HL-60/S4 (cell line): ENCODE results near the gene NDUFB6.
"Not testable (repeated sequence)": the region's sequence is repeated elsewhere in the genome, so short reads cannot be mapped to it uniquely, and the experiment has no call there.

Source experiments
- in situ Hi-C: fragments of 300-500 bp; cut with MboI; formaldehyde crosslinking; loops from 2 replicates; pipeline ENCODE4 v1.14.3; 2022; ENCODE audit warnings: low sequenced_read_pairs

NDUFB6 gene

DNA sequence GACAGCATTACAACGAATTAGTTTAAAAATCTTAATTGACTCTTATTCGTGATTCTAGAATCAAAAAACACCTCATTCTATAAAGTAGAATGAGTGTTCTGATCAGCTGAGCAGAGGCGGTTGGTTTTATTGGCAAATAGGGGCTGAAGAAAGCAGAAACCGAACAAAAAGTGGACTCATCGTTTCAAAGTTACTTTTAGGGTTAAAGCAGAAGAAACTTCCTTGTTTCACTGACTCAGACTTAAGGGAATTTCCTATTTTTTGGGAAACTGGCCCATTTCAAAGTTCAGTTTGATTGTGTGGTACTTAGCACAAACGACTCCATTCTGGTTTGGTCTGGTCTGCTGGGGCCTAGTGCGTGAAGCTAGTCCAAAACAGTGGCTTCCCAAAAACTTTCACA lies 862 bp upstream of the NDUFB6 start:
- in situ Hi-C loops, result loop anchor here (10.0 to 25.0 kb wide), 2 partner anchors 189 to 663 kb away; partner anchors contain the start of genes ACO1 and SPINK4

DNA sequence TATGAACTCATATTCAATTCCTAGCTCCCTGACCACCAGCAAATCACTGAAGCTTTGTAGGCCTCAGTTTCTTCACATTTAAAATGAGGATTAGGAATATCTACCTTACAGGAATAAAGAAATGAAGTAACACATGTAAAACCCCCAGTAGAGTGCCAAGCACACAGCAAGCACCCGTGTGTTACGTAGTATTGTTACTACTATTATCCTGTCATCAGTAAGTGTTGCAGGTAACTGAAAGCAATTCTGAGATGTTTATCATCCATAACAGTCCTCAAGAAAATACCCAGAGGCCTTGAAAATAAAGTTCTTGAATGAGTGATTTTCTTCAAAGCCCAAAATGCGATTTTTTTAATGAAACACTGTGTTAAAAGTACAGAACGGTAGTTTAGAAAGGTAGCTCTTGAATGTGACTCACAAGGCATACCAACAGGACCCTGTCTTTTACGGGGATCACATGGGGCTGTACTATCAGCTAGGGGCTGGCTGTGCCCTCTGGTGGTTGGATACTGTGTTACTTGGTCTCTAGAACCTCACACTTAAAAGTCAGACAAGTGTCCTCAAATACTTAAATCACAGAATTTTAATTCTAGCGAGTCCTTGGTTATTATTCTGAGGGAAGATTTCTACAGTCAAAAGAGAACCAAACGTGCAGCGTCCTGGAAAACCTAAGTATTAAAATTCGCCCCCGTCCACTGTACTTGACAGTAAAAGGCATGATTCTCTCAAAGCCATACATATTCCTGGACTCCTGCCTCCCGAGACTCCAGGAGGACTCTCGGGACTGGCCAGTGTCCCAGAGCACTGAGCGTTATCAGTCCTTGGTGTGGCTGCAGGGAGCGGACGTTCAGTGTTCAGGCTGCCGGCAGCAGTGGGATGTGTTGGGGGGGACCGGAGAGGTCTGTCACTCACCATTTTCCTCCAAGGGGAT lies 725 bp downstream of the NDUFB6 start:
- in situ Hi-C loops, result loop anchor here (10.0 to 25.0 kb wide), 2 partner anchors 187 to 665 kb away; partner anchors contain the start of genes ACO1 and SPINK4

DNA sequence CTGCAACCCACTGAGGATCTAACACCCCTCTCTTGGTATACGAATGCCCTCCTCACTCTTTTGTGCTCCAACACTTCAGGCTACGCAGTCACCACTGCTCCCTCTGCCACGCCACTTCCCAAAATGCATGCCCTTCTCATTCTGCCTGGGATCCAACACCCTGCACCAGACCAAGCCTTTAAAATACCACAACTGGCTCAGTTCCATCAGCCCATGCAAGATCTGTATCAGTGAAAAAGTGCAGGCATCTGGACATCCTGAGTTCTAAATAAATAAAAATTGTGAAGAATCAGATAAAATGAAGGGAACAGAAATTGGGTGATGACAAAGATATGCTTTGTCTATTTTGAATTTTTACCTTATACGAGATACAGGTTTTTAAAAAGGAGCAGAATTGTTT lies 2.7 kb downstream of the NDUFB6 start:
- in situ Hi-C loops, result loop anchor here (10.0 to 25.0 kb wide), 2 partner anchors 185 to 667 kb away; partner anchors contain the start of genes ACO1 and SPINK4

DNA sequence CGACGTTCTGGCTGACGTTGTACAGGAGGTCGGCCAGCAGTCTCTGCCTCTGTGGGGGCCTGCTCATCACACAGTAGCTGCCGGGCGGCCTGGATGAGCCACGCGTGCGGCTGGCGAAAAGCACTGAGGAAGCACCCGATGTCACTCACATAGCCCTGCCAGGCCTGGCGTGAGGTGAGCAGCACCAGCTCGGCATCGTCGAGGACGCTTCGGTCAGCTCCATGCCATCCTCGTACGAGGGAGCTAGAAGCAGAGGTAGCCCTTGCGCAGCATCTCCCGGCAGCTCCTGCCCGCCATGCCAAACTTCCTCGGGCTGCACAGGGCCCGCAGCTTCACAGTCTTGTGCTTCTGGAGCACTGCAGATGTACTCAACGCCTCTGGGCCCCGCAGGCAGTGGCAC lies 6.2 kb downstream of the NDUFB6 start:
- in situ Hi-C loops, result loop anchor here (25.0 kb wide), 1 partner anchor 671 kb away; the partner anchor contains the start of gene SPINK4

DNA sequence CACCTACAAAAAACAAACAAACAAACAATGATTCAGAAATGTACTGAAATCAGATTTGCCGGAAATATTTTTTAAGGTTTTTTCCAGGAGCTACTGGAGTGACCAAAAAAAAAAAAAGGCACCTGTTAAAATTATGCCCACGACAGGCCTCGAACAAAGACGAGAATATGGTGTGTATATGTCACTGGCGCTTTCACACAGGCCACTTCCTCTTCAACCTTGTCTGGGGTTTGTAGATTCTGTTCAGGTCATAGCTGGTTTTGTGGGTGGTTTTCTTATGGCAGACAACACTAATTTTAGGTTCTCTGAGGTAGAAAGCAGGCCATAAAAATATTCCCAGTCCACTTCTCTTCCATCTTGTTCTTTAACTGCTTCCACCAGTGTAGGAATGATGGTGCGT lies 7.0 kb downstream of the NDUFB6 start:
- in situ Hi-C loops, result loop anchor here (25.0 kb wide), 1 partner anchor 671 kb away; the partner anchor contains the start of gene SPINK4

- in situ Hi-C loops, result loop anchor here (25.0 kb wide), 1 partner anchor 679 kb away; the partner anchor contains the start of gene SPINK4
These were observed 14.5 kb downstream of the NDUFB6 start for GRCh38 chr9:32558408-32558934.

GRCh38 chr9:32554591-32554990 lies 18.4 kb downstream of the NDUFB6 start:
- in situ Hi-C loops, result loop anchor here (25.0 kb wide), 1 partner anchor 683 kb away; the partner anchor contains the start of gene SPINK4

DNA sequence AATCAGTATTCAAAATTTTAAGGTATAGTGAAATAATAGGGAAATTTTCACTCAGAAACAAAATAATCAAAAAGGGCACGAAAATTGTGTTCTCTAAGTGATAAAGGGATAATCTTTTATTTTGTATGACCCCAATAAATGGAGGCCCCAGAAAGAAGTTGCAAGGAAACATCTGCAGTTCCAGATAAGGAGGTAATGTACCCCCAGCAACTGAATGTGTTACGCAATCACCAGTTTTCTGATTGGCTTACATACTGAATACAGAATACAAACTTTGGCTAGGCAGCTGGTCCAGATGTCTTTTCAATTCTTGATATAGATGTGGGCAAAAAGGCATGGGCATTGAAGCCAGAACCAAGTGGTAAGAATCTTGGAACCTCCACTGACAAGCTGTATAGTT lies 18.9 kb downstream of the NDUFB6 start:
- in situ Hi-C loops, result loop anchor here (25.0 kb wide), 1 partner anchor 683 kb away; the partner anchor contains the start of gene SPINK4

DNA sequence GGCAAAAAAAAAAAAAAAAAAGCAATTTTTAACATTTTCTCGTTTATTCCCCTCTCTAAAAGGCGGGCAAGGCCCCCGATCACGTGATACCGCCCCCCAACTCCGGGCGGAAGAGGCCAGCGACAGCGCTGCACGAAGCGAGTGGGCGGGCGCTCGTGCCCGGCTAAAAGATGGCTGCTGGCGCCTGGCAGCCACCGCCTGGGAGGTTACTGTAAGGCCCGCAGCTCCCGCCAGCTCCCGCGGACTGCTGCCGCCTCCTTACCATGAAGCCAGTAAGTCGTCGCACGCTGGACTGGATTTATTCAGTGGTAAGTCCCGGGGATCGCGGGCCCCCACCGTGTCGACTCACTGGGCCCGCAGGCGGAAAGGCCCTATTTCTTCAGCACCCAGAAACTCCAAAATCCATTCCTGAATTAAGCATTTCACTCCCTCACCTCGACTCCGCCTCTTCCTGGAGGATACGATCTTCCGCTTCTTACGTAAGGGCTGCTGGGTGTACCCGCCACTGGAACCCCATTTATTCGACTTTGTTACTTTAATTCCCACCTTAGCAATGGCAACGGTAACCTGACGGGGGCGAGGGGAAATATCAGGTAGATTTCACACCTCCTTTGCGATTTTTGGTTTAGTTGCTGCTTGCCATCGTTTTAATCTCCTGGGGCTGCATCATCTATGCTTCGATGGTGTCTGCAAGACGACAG lies 20.6 kb downstream of the NDUFB6 start, which contains the start of the genes SMIM27 and TOPORS:
Gene SMIM27 (plus strand): TSS at position 156 of the 701 bp plus-strand sequence. CDS start 108 bp downstream, at position 264.
Gene TOPORS (minus strand): TSS at position 415 of the 701 bp plus-strand sequence. CDS start 150 bp downstream, at position 265.
- in situ Hi-C loops, result loop anchor here (25.0 kb wide), 1 partner anchor 685 kb away; the partner anchor contains the start of gene SPINK4

- in situ Hi-C loops, result loop anchor here (25.0 kb wide), 1 partner anchor 686 kb away; the partner anchor contains the start of gene SPINK4
These were observed 21.5 kb downstream of the NDUFB6 start for GRCh38 chr9:32551276-32552051.

GRCh38 chr9:32550562-32551275 lies 22.2 kb downstream of the NDUFB6 start:
- in situ Hi-C loops, result loop anchor here (25.0 kb wide), 1 partner anchor 687 kb away; the partner anchor contains the start of gene SPINK4

DNA sequence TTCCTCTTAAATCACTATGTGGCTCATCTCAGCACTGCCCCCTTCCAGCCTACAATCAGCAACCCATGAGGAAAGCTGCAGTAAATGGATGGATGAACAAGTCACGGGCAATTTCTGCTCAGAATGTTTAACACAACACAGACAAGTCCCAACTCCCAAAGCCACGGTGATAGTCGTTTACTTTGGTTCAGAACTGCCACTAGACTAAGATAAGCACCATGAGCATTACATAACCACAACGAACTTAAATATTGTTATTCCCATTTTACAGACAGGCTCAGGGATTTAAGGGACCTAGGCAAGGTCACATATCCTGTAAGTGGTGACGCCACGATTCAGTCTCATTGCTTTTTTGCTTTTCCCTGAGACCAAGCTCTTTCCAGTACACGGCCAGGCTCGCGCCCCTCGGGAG lies 22.8 kb downstream of the NDUFB6 start:
- in situ Hi-C loops, result loop anchor here (25.0 kb wide), 1 partner anchor 687 kb away; the partner anchor contains the start of gene SPINK4

- in situ Hi-C loops, result not testable (repeated sequence)
These were observed 24.7 kb downstream of the NDUFB6 start for GRCh38 chr9:32548213-32548612.

DNA sequence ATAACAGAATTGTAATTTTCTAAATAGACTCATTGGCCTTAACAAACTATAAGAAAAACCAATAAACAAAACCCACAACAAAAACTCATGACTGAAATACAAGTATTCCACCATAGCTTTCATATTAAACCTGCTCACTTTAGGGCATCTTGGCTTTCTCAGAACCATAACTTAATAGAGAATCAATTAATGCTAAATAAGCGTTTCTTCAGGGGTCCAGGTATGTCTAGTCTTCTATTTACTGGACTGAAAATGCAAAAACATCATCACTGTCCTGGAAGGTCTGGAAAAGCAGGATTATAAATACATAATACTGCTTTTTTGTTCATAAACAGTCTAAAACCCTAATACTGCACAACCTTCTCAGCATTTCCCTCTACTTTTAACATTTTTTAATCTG lies 27.1 kb downstream of the NDUFB6 start:
- in situ Hi-C loops, result no loop called here

DNA sequence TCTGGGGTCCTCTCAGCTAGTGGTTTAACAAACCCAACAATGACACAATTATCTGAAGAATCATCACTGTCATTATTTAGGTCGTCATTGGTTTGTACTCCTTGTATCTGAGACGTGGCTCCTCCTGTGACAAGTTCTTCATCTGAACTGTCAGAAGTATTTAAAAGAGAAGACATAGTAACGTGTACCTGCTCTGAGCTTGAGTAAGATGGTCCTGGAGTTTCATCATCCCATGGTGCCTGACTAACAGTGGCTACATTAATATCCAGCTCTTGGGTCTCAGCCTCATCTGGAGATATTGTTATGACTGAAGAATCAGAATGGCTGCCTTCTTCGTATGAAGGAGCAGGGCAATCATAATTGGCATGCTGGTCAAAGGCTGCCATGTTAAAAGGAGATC lies 29.9 kb downstream of the NDUFB6 start:
- in situ Hi-C loops, result no loop called here

- in situ Hi-C loops, result no loop called here
These were observed 39.1 kb downstream of the NDUFB6 start for GRCh38 chr9:32533816-32534215.

DNA sequence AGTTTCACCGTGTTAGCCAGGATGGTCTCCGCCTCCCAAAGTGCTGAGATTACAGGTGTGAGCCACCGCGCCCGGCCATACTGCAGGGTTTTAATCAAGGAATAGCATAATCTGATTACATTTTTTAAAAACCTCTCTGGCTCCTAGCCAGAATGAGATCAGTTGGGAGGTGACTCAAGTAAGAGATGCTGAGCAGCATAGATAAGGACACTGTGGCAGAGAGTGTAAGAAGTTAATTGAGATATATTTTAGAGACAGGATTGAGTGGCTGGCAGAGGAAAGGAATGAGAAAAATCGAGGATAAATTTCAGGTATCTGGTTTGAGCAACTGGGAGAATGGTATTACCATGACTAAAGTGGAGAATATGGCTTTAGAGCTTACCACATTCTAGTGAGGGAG lies 39.6 kb downstream of the NDUFB6 start:
- in situ Hi-C loops, result no loop called here

GRCh38 chr9:32526707-32527048 lies 46.3 kb downstream of the NDUFB6 start:
- in situ Hi-C loops, result no loop called here
